Liver (tissue), 9 donors: ENCODE data around the gene HNF4A. TPM values are rescaled to one million over a fixed set of nuclear protein-coding genes. Genes with fewer than 3 reads are reported as not detected.

ENCODE experiments used
- DNase-seq: peaks from one replicate; pipeline ENCODE4 v3.0.0-alpha.2; 2017; ENCODE audit warnings: low spot score
- H3K27ac ChIP-seq, 2 donors: one replicate each; pipeline ENCODE4 v1.7.0; 2013; ENCODE audit warnings: inconsistent platforms in 2 of 2, low read length in 2 of 2, control low read depth in 1 of 2, low read depth in 1 of 2, mild to moderate bottlenecking in 1 of 2
- H3K27me3 ChIP-seq, 4 donors: one replicate each; pipeline versions ENCODE4 v1.6.1 to v1.7.0; 2013; ENCODE audit warnings: low read length in 3 of 4, inconsistent platforms in 1 of 4, mild to moderate bottlenecking in 1 of 4, moderate library complexity in 1 of 4; ENCODE audit not compliant: control insufficient read depth in 4 of 4, insufficient read depth in 4 of 4
- H3K36me3 ChIP-seq, 4 donors: one replicate each; pipeline versions ENCODE4 v1.6.1 to v1.7.0; 2013; ENCODE audit warnings: low read length in 3 of 4, mild to moderate bottlenecking in 3 of 4, low read depth in 1 of 4, moderate library complexity in 1 of 4; ENCODE audit not compliant: control insufficient read depth in 4 of 4, insufficient read depth in 3 of 4
- H3K4me1 ChIP-seq, 4 donors: one replicate each; pipeline versions ENCODE4 v1.6.1 to v1.7.0; 2013; ENCODE audit warnings: low read length in 3 of 4, mild to moderate bottlenecking in 3 of 4, moderate library complexity in 1 of 4; ENCODE audit not compliant: control insufficient read depth in 4 of 4, insufficient read depth in 4 of 4
- H3K4me3 ChIP-seq, 3 donors: one replicate each; pipeline versions ENCODE4 v1.6.1 to v1.7.0; 2013; ENCODE audit warnings: low read length in 3 of 3, control low read depth in 1 of 3, low read depth in 1 of 3, mild to moderate bottlenecking in 1 of 3
- H3K9ac ChIP-seq, 2 donors: one replicate each; pipeline ENCODE4 v1.7.0; 2013; ENCODE audit warnings: low read length in 2 of 2, mild to moderate bottlenecking in 2 of 2, moderate library complexity in 2 of 2, control low read depth in 1 of 2, low read depth in 1 of 2
- H3K9me3 ChIP-seq, 4 donors: one replicate each; pipeline versions ENCODE4 v1.6.1 to v1.7.0; 2013; ENCODE audit warnings: low read length in 3 of 4; ENCODE audit not compliant: control insufficient read depth in 4 of 4
- EGR1 ChIP-seq, 2 donors: IDR thresholded peaks; 2 replicates each; pipeline ENCODE4 v1.6.1; 2016 to 2018; ENCODE audit warnings: antibody characterized with exemption in 2 of 2, low read depth in 2 of 2
- FOXA1 ChIP-seq: IDR thresholded peaks from 2 replicates; pipeline ENCODE4 v1.6.1; 2016; ENCODE audit warnings: antibody characterized with exemption
- FOXA2 ChIP-seq: IDR thresholded peaks from 2 replicates; pipeline ENCODE4 v1.6.1; 2016; ENCODE audit warnings: antibody characterized with exemption
- GABPA ChIP-seq, 2 donors: IDR thresholded peaks in 1 of 2; conservative IDR thresholded peaks in 1 of 2; 2 replicates each; pipeline ENCODE4 v1.6.1; 2016; ENCODE audit warnings: antibody characterized with exemption in 2 of 2, mild to moderate bottlenecking in 1 of 2, moderate library complexity in 1 of 2
- HNF4A ChIP-seq, 2 donors: conservative IDR thresholded peaks; 2 replicates each; pipeline ENCODE4 v1.6.1; 2016; ENCODE audit warnings: antibody characterized with exemption in 2 of 2, mild to moderate bottlenecking in 2 of 2
- JUND ChIP-seq, 2 donors: IDR thresholded peaks; 2 replicates each; pipeline ENCODE4 v1.6.1; 2016; ENCODE audit warnings: antibody characterized with exemption in 2 of 2
- NR2F2 ChIP-seq: IDR thresholded peaks from 2 replicates; pipeline ENCODE4 v1.6.1; 2016; ENCODE audit warnings: antibody characterized with exemption
- RAD21 ChIP-seq, 2 donors: IDR thresholded peaks; 2 replicates each; pipeline ENCODE4 v1.6.1; 2016; ENCODE audit warnings: antibody characterized with exemption in 2 of 2, mild to moderate bottlenecking in 2 of 2
- RXRA ChIP-seq, 2 donors: IDR thresholded peaks; 2 replicates each; pipeline ENCODE4 v1.6.1; 2017 to 2018; ENCODE audit warnings: antibody characterized with exemption in 2 of 2, mild to moderate bottlenecking in 1 of 2
- SP1 ChIP-seq: IDR thresholded peaks from 2 replicates; pipeline ENCODE4 v1.6.1; 2018; ENCODE audit warnings: antibody characterized with exemption, mild to moderate bottlenecking
- TAF1 ChIP-seq: conservative IDR thresholded peaks from 2 replicates; pipeline ENCODE4 v1.6.1; 2016; ENCODE audit warnings: antibody characterized with exemption, mild to moderate bottlenecking
- YY1 ChIP-seq: IDR thresholded peaks from 2 replicates; pipeline ENCODE4 v1.6.1; 2016; ENCODE audit warnings: antibody characterized with exemption, mild to moderate bottlenecking
- WGBS: extraction: QIAGEN DNeasy Blood & Tissue Kit; methylation state at CpG from one replicate; pipeline ENCODE4 v1.1.7; 2013; 5-methylcytosine and 5-hydroxymethylcytosine counted together
- polyA plus RNA-seq, 2 donors: library from polyadenylated mRNA; stranded (reverse) in 1 of 2; unstranded in 1 of 2; fragments of 200-250 nt in 1 of 2; fragments of >200 nt in 1 of 2; fragmentation: Nextera tagmentation in 1 of 2; extraction: Ambion mirVana in 1 of 2; gene quantifications; one replicate each; pipeline versions ENCODE4 v1.2.1 to v1.2.3, GENCODE V29; 2013 to 2015
- total RNA-seq, 2 donors: library from RNA; depleted of rRNA; stranded (reverse); fragments of >200 nt; gene quantifications; one replicate each; pipeline ENCODE4 v1.2.3, GENCODE V29; 2014
- TF ChIP-seq, protein P1 (sequence below): IDR thresholded peaks from 2 replicates; pipeline ENCODE4 v1.6.1; 2016; ENCODE audit warnings: antibody characterized with exemption, mild to moderate bottlenecking
- TF ChIP-seq, protein P2 (sequence below): IDR thresholded peaks from 2 replicates; pipeline ENCODE4 v1.6.1; 2016; ENCODE audit warnings: antibody characterized with exemption
- TF ChIP-seq, protein P3 (sequence below): IDR thresholded peaks from 2 replicates; pipeline ENCODE4 v1.6.1; 2016; ENCODE audit warnings: antibody characterized with exemption
- TF ChIP-seq, protein P4 (sequence below): IDR thresholded peaks from 2 replicates; pipeline ENCODE4 v1.6.1; 2016; ENCODE audit warnings: antibody characterized with exemption
- TF ChIP-seq, protein P5 (sequence below): fragments of 150-350 bp; IDR thresholded peaks from 2 replicates; pipeline ENCODE4 v1.5.1; 2017; ENCODE audit warnings: improper control_type of control experiment, low read depth, low read length; ENCODE audit not compliant: missing input control
- donor health status: healthy.
- donor health status: healthy.
- donor health status: healthy.
- donor health status: healthy.
- donor health status: healthy.

Gene HNF4A
- total and polyA plus RNA-seq, 4 donors = 51.7 to 171 (median 86.0) TPM

DNA sequence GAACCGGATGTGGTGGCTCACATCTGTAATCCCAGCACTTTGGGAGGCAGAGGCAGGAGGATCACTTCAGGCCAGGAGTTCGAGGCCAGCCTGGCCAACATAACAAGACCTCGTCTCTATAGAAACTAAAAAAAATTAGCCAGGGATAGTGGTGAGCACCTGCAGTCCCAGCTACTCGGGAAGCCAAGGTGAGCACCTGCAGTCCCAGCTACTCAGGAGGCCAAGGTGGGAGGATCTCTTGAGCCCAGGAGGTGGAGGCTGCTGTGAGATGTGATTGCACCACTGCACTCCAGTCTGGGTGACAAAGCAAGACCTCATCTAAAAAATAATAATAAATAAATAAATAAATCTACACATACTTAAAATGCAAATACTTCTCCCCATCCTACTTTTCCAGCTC, 65.0 kb downstream of the HNF4A start:
- no peaks in the 10 kb centered on the region for H3K9me3 ChIP-seq
- TF ChIP-seq NR2F2 (no peak), HNF4A (conservative IDR thresholded peaks at IDR 0.05) (no peak), GABPA (IDR thresholded peaks at IDR 0.05 in 1 of 2, conservative IDR thresholded peaks at IDR 0.05 in 1 of 2) (no peak), FOXA2 (no peak), RAD21 (IDR thresholded peaks at IDR 0.05) (no peak), SP1 (no peak), JUND (IDR thresholded peaks at IDR 0.05) (no peak), RXRA (IDR thresholded peaks at IDR 0.05) (no peak), YY1 (no peak), EGR1 (IDR thresholded peaks at IDR 0.05; ENCODE audit: low read depth in 2 of 2) (no peak), FOXA1 (no peak)
- TF ChIP-seq, protein P1, sequence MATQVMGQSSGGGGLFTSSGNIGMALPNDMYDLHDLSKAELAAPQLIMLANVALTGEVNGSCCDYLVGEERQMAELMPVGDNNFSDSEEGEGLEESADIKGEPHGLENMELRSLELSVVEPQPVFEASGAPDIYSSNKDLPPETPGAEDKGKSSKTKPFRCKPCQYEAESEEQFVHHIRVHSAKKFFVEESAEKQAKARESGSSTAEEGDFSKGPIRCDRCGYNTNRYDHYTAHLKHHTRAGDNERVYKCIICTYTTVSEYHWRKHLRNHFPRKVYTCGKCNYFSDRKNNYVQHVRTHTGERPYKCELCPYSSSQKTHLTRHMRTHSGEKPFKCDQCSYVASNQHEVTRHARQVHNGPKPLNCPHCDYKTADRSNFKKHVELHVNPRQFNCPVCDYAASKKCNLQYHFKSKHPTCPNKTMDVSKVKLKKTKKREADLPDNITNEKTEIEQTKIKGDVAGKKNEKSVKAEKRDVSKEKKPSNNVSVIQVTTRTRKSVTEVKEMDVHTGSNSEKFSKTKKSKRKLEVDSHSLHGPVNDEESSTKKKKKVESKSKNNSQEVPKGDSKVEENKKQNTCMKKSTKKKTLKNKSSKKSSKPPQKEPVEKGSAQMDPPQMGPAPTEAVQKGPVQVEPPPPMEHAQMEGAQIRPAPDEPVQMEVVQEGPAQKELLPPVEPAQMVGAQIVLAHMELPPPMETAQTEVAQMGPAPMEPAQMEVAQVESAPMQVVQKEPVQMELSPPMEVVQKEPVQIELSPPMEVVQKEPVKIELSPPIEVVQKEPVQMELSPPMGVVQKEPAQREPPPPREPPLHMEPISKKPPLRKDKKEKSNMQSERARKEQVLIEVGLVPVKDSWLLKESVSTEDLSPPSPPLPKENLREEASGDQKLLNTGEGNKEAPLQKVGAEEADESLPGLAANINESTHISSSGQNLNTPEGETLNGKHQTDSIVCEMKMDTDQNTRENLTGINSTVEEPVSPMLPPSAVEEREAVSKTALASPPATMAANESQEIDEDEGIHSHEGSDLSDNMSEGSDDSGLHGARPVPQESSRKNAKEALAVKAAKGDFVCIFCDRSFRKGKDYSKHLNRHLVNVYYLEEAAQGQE = no peak
- TF ChIP-seq, protein P2, sequence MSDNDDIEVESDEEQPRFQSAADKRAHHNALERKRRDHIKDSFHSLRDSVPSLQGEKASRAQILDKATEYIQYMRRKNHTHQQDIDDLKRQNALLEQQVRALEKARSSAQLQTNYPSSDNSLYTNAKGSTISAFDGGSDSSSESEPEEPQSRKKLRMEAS = no peak
- TF ChIP-seq, protein P3, sequence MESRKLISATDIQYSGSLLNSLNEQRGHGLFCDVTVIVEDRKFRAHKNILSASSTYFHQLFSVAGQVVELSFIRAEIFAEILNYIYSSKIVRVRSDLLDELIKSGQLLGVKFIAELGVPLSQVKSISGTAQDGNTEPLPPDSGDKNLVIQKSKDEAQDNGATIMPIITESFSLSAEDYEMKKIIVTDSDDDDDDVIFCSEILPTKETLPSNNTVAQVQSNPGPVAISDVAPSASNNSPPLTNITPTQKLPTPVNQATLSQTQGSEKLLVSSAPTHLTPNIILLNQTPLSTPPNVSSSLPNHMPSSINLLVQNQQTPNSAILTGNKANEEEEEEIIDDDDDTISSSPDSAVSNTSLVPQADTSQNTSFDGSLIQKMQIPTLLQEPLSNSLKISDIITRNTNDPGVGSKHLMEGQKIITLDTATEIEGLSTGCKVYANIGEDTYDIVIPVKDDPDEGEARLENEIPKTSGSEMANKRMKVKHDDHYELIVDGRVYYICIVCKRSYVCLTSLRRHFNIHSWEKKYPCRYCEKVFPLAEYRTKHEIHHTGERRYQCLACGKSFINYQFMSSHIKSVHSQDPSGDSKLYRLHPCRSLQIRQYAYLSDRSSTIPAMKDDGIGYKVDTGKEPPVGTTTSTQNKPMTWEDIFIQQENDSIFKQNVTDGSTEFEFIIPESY = no peak
- TF ChIP-seq, protein P4, sequence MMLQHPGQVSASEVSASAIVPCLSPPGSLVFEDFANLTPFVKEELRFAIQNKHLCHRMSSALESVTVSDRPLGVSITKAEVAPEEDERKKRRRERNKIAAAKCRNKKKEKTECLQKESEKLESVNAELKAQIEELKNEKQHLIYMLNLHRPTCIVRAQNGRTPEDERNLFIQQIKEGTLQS = no peak
- TF ChIP-seq, protein P5, sequence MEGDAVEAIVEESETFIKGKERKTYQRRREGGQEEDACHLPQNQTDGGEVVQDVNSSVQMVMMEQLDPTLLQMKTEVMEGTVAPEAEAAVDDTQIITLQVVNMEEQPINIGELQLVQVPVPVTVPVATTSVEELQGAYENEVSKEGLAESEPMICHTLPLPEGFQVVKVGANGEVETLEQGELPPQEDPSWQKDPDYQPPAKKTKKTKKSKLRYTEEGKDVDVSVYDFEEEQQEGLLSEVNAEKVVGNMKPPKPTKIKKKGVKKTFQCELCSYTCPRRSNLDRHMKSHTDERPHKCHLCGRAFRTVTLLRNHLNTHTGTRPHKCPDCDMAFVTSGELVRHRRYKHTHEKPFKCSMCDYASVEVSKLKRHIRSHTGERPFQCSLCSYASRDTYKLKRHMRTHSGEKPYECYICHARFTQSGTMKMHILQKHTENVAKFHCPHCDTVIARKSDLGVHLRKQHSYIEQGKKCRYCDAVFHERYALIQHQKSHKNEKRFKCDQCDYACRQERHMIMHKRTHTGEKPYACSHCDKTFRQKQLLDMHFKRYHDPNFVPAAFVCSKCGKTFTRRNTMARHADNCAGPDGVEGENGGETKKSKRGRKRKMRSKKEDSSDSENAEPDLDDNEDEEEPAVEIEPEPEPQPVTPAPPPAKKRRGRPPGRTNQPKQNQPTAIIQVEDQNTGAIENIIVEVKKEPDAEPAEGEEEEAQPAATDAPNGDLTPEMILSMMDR = no peak
- 80% methylated on average over 4 of the region's 4 CpGs for WGBS
- peak overlapping the region in 1 of 2 donors; percentile 69 for H3K27ac ChIP-seq
- no peaks in the 10 kb centered on the region for H3K27me3 ChIP-seq
- H3K4me1 ChIP-seq = peaks cover 6 to 53% (median 27%) of the 10 kb centered on the region in 4 donors
- no peak overlapping the region for H3K4me3 ChIP-seq
- no peak for DNase-seq
- H3K36me3 ChIP-seq = peaks cover 10 to 68% (median 44%) of the 10 kb centered on the region in 4 donors
- H3K9ac ChIP-seq = no peak overlapping the region

DNA sequence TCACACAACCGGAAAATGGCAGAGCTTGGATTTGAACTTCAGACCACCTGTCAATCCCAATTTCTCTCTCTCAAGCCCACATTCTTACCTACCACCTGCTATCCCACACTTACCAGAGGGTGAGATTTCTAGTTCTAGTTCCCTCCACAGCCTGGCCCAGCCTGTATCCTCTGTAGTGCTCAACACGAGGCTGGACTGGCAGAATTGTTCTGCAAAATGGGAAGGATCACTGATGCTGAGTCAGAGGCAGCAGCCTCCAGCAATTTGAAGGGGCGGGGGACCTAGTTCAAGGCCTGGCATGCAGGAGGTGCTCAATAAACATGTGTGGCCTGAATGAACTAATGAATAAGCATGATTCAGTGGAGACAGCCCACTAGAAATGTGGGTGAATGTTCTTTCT, 66.6 kb downstream of the HNF4A start:
- H3K9me3 ChIP-seq = no peaks in the 10 kb centered on the region
- H3K9ac ChIP-seq = no peak overlapping the region
- peaks cover 6 to 44% (median 19%) of the 10 kb centered on the region in 4 donors for H3K4me1 ChIP-seq
- DNase-seq = no peak
- no peaks in the 10 kb centered on the region for H3K27me3 ChIP-seq
- H3K4me3 ChIP-seq = no peak overlapping the region
- H3K36me3 ChIP-seq = peaks cover 12 to 66% (median 46%) of the 10 kb centered on the region in 4 donors
- 63% methylated on average over 3 of the region's 3 CpGs for WGBS
- H3K27ac ChIP-seq = peak overlapping the region in 1 of 2 donors; percentile 33
- TF ChIP-seq, protein P1 = no peak
- no peak for TF ChIP-seq TAF1
- TF ChIP-seq, protein P5 = no peak
- TF ChIP-seq JUND (IDR thresholded peaks at IDR 0.05) = no peak
- no peak for TF ChIP-seq FOXA2
- TF ChIP-seq YY1 = no peak
- TF ChIP-seq FOXA1 = no peak
- TF ChIP-seq EGR1 (IDR thresholded peaks at IDR 0.05; ENCODE audit: low read depth in 2 of 2) = no peak
